Suprapubic skin (tissue), 4 donors: ENCODE measurements around the gene NOXO1.

Source experiments
- CTCF ChIP-seq, 2 donors: fragments of 200-600 bp in 1 of 2; fragments of 450-650 bp in 1 of 2; sonication (generic) in 1 of 2; IDR thresholded peaks; one replicate each; pipeline ENCODE4 v1.5.1; 2016 to 2019; ENCODE audit warnings: antibody characterized with exemption in 2 of 2, mild to moderate bottlenecking in 1 of 2, moderate library complexity in 1 of 2
- EP300 ChIP-seq: sonication (generic); formaldehyde crosslinking; IDR thresholded peaks from one replicate; pipeline ENCODE4 v1.6.1; 2017; ENCODE audit warnings: antibody characterized with exemption
- POLR2A ChIP-seq, 2 donors: fragments of 450-650 bp; IDR thresholded peaks; one replicate each; pipeline ENCODE4 v1.6.1; 2017; ENCODE audit warnings: antibody characterized with exemption in 2 of 2, mild to moderate bottlenecking in 2 of 2, moderate library complexity in 2 of 2
- POLR2AphosphoS5 ChIP-seq, 3 donors: sonication (generic); formaldehyde crosslinking; IDR thresholded peaks; one replicate each; pipeline ENCODE4 v1.6.1; 2017; ENCODE audit warnings: antibody characterized with exemption in 3 of 3

GRCh38 chr16:1950047-1950446 lies 31.2 kb downstream of the NOXO1 start:
- TF ChIP-seq POLR2A (IDR thresholded peaks at IDR 0.05) (no peak), CTCF (IDR thresholded peaks at IDR 0.05) (no peak), POLR2AphosphoS5 (IDR thresholded peaks at IDR 0.05) (no peak), EP300 (no peak)
